Loucy (cell line): Measurements from ENCODE around the gene NTN5.

Source experiments
- EZH2phosphoT487 ChIP-seq: fragments of 200-600 bp; IDR thresholded peaks from 2 replicates; pipeline ENCODE4 v1.6.1; 2018; ENCODE audit warnings: antibody characterized with exemption, mild to moderate bottlenecking, moderate library complexity, borderline replicate concordance
- TF ChIP-seq, protein P1 (sequence below): fragments of 200-600 bp; sonication (generic); conservative IDR thresholded peaks from 2 replicates; pipeline ENCODE4 v1.5.1; 2014; ENCODE audit warnings: mild to moderate bottlenecking, antibody characterized with exemption, low read length

- TF ChIP-seq, protein P1, sequence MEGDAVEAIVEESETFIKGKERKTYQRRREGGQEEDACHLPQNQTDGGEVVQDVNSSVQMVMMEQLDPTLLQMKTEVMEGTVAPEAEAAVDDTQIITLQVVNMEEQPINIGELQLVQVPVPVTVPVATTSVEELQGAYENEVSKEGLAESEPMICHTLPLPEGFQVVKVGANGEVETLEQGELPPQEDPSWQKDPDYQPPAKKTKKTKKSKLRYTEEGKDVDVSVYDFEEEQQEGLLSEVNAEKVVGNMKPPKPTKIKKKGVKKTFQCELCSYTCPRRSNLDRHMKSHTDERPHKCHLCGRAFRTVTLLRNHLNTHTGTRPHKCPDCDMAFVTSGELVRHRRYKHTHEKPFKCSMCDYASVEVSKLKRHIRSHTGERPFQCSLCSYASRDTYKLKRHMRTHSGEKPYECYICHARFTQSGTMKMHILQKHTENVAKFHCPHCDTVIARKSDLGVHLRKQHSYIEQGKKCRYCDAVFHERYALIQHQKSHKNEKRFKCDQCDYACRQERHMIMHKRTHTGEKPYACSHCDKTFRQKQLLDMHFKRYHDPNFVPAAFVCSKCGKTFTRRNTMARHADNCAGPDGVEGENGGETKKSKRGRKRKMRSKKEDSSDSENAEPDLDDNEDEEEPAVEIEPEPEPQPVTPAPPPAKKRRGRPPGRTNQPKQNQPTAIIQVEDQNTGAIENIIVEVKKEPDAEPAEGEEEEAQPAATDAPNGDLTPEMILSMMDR = no peak
- no peak for TF ChIP-seq EZH2phosphoT487
Observed at GRCh38 chr19:48624791-48625723, 47.8 kb downstream of the NTN5 start.
